GM12872 (cell line): ENCODE measurements around the gene TMEM200B.

Experiments used
- CTCF ChIP-seq: IDR thresholded peaks from 3 replicates; pipeline ENCODE4 v1.5.1; 2011; ENCODE audit warnings: low read depth, mild to moderate bottlenecking, low read length, moderate library complexity; ENCODE audit not compliant: insufficient read depth

The TMEM200B gene

GRCh38 chr1:29077155-29077554 lies 46.5 kb downstream of the TMEM200B start:
- no peak for TF ChIP-seq CTCF
